Thyroid gland (tissue), 4 donors: ENCODE results near the gene GDPD5. TPM values are rescaled to one million over a fixed set of nuclear protein-coding genes. Genes with fewer than 3 reads are reported as not detected.

Experiments
- DNase-seq, 2 donors: peaks; one replicate each; pipeline ENCODE4 v3.0.0-alpha.2; 2019
- H3K27ac ChIP-seq, 3 donors: fragments of 200-600 bp; sonication (generic); 1 replicate in 2 of 3; 2 replicates in 1 of 3; pipeline ENCODE4 v1.5.1; 2016 to 2019; ENCODE audit warnings: mild to moderate bottlenecking in 1 of 3, moderate library complexity in 1 of 3
- H3K27me3 ChIP-seq: fragments of 200-600 bp; sonication (generic); one replicate; pipeline ENCODE4 v1.5.1; 2019
- H3K36me3 ChIP-seq, 2 donors: fragments of 200-600 bp; sonication (generic); one replicate each; pipeline ENCODE4 v1.5.1; 2016 to 2019
- H3K4me1 ChIP-seq, 2 donors: fragments of 200-600 bp; sonication (generic); one replicate each; pipeline ENCODE4 v1.5.1; 2017 to 2019
- H3K4me3 ChIP-seq, 3 donors: fragments of 200-600 bp; sonication (generic); replicated peaks in 1 of 3; 1 replicate in 2 of 3; 2 replicates in 1 of 3; pipeline ENCODE4 v1.5.1; 2016; ENCODE audit warnings: mild to moderate bottlenecking in 1 of 3
- H3K9me3 ChIP-seq: fragments of 200-600 bp; sonication (generic); one replicate; pipeline ENCODE4 v1.5.1; 2017
- POLR2A ChIP-seq, 2 donors: fragments of 450-650 bp; IDR thresholded peaks; one replicate each; pipeline ENCODE4 v1.6.1; 2017; ENCODE audit warnings: antibody characterized with exemption in 2 of 2, mild to moderate bottlenecking in 2 of 2, moderate library complexity in 1 of 2
- WGBS, 2 donors: methylation state at CpG; one replicate each; pipeline ENCODE4 v1.1.5; 2017; 5-methylcytosine and 5-hydroxymethylcytosine counted together
- intact Hi-C: fragments of 100-400 bp; cut with DNase I; formaldehyde crosslinking; loops from one replicate; pipeline ENCODE4 v1.15.1; 2023
- total RNA-seq, 4 donors: library from RNA; depleted of rRNA; stranded (reverse); fragments of >200 nt; gene quantifications; one replicate each; pipeline ENCODE4 v1.2.3, GENCODE V29; 2016
- TF ChIP-seq, protein P1 (sequence below), 6 experiments: fragments of 200-600 bp in 3 of 6; fragments of 450-650 bp in 3 of 6; sonication (generic) in 3 of 6; IDR thresholded peaks; one replicate each; pipeline ENCODE4 v1.5.1; 2016 to 2019; ENCODE audit warnings: antibody characterized with exemption in 6 of 6, mild to moderate bottlenecking in 2 of 6, inconsistent platforms in 1 of 6, moderate library complexity in 1 of 6

Gene GDPD5
- total RNA-seq, 4 donors from 2014 or later = 5.6 to 6.4 (median 6.1) TPM

DNA sequence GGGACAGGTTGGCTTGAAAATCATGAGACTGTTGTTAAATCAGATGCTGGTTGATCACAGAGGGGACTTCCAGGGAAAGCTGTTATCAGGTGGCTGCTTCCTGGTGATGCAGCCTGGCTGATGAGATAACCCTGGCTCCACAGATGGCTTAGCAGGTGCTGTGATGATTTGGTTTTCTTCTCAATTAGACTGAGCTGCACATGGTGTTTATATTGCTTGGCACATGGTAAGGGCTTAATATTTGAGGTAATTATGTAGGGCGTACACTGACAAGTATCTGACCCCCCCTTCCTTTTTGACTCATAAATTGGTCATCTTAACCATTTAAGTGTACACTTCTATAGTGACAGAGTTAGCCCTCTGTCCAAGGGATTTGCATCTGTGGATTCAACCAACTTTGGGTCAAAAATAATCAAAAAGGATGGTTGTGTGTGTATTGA lies 119.4 kb downstream of the GDPD5 start:
- no peaks in the 10 kb centered on the region for H3K27me3 ChIP-seq
- H3K36me3 ChIP-seq = peaks cover 42 to 53% of the 10 kb centered on the region in 2 donors
- H3K9me3 ChIP-seq = no peaks in the 10 kb centered on the region
- H3K4me3 ChIP-seq = no peak overlapping the region
- TF ChIP-seq POLR2A (IDR thresholded peaks at IDR 0.05) = no peak
- TF ChIP-seq, protein P1, sequence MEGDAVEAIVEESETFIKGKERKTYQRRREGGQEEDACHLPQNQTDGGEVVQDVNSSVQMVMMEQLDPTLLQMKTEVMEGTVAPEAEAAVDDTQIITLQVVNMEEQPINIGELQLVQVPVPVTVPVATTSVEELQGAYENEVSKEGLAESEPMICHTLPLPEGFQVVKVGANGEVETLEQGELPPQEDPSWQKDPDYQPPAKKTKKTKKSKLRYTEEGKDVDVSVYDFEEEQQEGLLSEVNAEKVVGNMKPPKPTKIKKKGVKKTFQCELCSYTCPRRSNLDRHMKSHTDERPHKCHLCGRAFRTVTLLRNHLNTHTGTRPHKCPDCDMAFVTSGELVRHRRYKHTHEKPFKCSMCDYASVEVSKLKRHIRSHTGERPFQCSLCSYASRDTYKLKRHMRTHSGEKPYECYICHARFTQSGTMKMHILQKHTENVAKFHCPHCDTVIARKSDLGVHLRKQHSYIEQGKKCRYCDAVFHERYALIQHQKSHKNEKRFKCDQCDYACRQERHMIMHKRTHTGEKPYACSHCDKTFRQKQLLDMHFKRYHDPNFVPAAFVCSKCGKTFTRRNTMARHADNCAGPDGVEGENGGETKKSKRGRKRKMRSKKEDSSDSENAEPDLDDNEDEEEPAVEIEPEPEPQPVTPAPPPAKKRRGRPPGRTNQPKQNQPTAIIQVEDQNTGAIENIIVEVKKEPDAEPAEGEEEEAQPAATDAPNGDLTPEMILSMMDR (IDR thresholded peaks at IDR 0.05) = no peak
- DNase-seq = no peak
- H3K27ac ChIP-seq = no peak overlapping the region
- WGBS, 2 donors = 48 to 73% methylated on average over 1 of the region's 1 CpG
- H3K4me1 ChIP-seq = peaks cover 2 to 10% of the 10 kb centered on the region in 2 donors
- intact Hi-C loops = no loop called here

DNA sequence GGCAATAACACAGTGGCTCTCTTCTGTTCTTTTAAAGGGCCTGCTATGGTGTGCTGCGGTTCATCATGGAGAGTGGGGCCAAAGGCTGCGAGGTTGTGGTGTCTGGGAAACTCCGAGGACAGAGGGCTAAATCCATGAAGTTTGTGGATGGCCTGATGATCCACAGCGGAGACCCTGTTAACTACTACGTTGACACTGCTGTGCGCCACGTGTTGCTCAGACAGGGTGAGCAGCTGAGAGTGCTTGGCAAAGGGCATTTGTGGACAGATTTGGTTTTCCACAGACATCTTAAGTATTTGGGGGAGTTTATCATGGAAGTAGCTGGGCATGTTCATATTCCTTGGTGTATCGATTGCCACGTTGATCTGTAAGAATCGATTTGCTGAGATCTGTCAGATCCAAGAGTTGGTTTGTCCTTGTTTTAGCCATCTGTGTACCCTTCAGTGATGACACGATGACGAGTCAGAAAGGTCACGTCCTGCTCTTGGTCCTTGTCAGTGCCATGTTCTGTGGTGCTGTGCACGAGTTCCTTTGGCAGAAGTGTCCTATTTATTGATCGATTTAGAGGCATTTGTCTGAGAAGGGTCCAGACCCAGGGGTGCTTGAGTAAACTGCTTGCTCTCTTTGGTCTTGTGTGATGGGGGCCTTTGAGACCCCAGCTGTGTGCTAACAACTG lies 121.6 kb downstream of the GDPD5 start:
- Histone ChIP-seq H3K27ac (no peak overlapping the region), H3K27me3 (no peaks in the 10 kb centered on the region), H3K4me1 (peaks cover 8 to 22% of the 10 kb centered on the region in 2 donors), H3K4me3 (no peak overlapping the region), H3K9me3 (no peaks in the 10 kb centered on the region), H3K36me3 (peaks cover 48 to 53% of the 10 kb centered on the region in 2 donors)
- no peak for DNase-seq
- 93% methylated on average over 15 of the region's 15 CpGs for WGBS, 2 donors
- TF ChIP-seq, protein P1 (IDR thresholded peaks at IDR 0.05) = no peak
- TF ChIP-seq POLR2A (IDR thresholded peaks at IDR 0.05) = no peak
- intact Hi-C loops = no loop called here

DNA sequence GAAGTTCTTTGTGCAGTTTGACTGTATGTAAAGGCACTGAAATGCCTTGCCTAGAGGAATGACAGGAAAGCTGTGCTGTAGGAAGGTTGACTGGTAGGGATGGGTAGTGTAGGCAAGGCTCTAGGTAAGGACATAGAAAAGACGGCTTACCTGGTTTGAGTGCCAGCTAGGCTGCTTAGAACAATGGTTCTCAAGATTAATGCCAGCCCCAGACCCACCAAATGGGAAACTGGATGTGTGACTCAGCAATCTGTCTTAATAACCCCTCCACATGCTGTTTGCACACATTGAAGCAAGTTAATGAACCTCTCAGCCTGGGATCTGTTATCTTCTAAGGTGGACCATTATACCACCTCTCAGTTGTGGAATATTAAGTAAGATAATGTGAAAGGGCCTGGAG lies 122.7 kb downstream of the GDPD5 start:
- DNase-seq = no peak
- H3K36me3 ChIP-seq = peaks cover 48 to 53% of the 10 kb centered on the region in 2 donors
- TF ChIP-seq, protein P1 (IDR thresholded peaks at IDR 0.05) = no peak
- TF ChIP-seq POLR2A (IDR thresholded peaks at IDR 0.05) = no peak
- H3K9me3 ChIP-seq = no peaks in the 10 kb centered on the region
- H3K4me1 ChIP-seq = peaks cover 8 to 23% of the 10 kb centered on the region in 2 donors
- no peak overlapping the region for H3K4me3 ChIP-seq
- intact Hi-C loops = no loop called here
- no peak overlapping the region for H3K27ac ChIP-seq
- WGBS, 2 donors = 72 to 88% methylated on average over 1 of the region's 1 CpG
- no peaks in the 10 kb centered on the region for H3K27me3 ChIP-seq

DNA sequence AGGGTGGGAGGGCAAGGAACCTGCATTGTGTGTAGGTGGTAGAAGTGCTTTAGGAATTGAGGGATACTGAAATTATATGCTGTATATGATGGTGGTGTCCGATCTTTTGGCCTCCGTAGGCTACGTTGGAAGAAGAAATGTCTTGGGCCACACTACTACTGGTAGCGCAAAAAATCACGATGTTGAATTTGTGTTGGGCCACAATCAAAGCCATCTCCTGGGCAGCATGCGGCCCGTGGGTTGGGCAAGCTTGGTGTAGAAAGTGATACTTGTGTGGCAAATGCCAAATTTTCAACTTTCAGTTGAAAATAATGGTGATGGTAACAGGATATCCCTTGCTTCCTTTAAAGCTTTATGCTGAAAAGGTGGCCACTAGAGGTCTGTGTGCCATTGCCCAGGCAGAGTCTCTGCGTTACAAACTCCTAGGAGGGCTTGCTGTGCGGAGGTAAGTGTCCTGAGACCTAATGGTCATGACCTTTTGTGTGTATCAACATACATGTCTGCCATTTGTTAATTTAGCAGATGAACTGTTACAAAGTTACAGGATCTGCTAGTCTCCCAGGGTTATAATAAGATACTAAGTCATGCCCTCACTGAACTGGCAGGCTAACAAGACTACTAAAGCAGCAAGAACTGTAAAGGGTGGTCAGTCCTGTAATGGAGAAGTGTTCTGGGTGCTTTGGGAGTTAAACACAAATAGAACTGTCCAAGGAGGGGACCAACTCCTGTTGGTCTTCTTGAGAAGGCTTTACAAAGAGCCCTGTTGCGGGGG lies 123.6 kb downstream of the GDPD5 start:
- no peak overlapping the region for H3K27ac ChIP-seq
- peaks cover 8 to 23% of the 10 kb centered on the region in 2 donors for H3K4me1 ChIP-seq
- intact Hi-C loops = no loop called here
- no peaks in the 10 kb centered on the region for H3K9me3 ChIP-seq
- 89 to 91% methylated on average over 10 of the region's 10 CpGs for WGBS, 2 donors
- H3K36me3 ChIP-seq = peaks cover 48 to 53% of the 10 kb centered on the region in 2 donors
- no peak for TF ChIP-seq POLR2A (IDR thresholded peaks at IDR 0.05)
- TF ChIP-seq, protein P1 (IDR thresholded peaks at IDR 0.05) = no peak
- no peak for DNase-seq
- no peaks in the 10 kb centered on the region for H3K27me3 ChIP-seq
- H3K4me3 ChIP-seq = no peak overlapping the region
